H54 (cell line): Measurements from ENCODE around the gene ZC3H12C.
"Not testable (repeated sequence)": the region's sequence is repeated elsewhere in the genome, so short reads cannot be mapped to it uniquely, and the experiment has no call there.

Source experiments
- DNase-seq: peaks from one replicate; pipeline ENCODE4 v3.0.0; 2011; ENCODE audit warnings: low spot score, mixed read lengths; ENCODE audit not compliant: insufficient read length
- FAIRE-seq: peaks from 3 replicates; lab custom pipeline; 2011; peaks lifted over from hg19 to GRCh38; lab: Jason Lieb, UNC
- POLR2A ChIP-seq: IDR thresholded peaks from 2 replicates; pipeline ENCODE4 v1.6.1; 2011; ENCODE audit warnings: low read depth, mild to moderate bottlenecking, low read length

Gene ZC3H12C

DNA sequence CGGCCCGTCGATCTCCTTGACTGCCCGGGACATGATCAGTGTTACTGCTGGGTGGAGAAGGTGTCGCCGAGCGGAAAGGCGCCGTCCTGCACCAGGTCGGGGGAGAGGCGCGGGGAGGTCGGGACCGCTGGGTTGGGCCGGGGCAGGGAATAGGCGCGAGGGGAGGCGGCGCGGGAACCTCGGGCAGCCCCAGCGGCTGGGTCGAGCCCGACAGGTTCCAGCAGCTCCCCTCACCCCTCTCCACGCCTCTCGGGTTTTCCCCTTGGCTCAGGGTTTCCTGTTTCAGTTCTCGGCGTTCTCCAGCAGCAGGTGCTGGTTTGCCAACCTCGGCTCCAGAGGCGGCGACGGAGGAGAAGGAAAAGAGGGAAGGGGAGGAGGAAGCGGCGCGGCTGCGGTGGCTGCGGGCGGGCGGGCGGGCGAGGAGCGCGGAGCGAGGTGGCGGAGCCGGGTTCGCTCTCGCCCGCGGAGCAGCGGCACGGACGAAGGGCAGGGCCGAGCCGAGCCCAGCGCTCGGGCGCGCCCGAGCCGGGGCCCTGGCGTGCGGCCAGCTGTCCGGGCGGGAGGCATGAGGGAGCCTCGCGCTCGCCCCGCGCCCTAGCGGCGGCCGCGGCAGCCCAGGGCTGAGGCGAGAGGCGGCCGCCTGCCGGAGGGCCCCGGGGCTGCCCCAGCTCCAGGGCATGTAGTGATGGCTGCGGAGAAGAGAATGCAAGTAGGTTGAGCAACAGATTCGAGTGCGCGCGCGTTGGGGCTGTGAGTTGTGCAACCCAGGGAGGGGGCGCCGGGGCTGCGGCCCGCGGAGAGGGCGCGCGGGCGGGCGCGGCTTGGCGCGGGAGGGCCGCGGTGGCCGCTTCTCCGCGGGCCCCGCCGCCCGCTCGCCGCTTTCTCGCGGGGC is at the start of gene ZC3H12C:
Gene ZC3H12C (plus strand): TSS at position 878 of the 892 bp plus-strand sequence. CDS start 20 bp downstream, outside the sequence.
- peak; percentile 15 for FAIRE-seq
- no peak; the same call in 1 of the 2 replicates for TF ChIP-seq POLR2A
- DNase-seq: peak; percentile 59

DNA sequence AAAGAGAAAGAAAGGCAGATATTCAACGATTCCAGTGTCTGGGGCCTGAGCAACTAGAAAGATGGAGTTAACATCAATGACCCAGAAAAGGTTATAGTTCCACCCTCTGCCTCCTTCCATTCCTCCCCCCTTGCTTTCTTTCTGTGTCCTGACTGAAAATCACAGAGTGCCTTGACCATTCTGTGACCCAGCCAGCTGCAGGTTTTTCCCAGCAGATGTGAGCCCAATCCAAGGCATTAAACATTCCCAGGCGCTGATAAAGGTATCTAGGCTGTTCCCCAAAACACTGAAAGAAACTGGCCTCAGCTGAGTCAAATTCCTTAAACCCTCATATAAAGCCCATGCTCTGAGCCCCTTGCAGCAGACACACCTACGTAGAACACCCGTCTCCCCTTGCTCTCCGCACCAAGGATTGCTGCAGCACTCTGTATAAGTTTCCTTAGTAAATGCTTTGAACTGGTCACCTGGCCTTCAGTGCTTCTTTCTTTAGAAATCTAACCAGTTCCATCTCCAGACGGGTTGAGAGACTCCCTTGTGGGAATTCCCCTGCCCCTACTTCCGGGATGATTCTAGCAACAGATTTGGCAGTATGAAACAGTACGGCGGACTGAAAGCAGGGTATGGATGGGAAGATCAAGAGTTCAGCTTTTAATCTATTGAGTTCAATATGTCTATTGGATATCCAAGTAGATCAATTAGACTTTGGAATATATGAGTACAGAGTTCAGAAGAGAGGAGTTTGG is 48.8 kb upstream of the ZC3H12C start:
- no peak for TF ChIP-seq POLR2A
- FAIRE-seq: no peak

DNA sequence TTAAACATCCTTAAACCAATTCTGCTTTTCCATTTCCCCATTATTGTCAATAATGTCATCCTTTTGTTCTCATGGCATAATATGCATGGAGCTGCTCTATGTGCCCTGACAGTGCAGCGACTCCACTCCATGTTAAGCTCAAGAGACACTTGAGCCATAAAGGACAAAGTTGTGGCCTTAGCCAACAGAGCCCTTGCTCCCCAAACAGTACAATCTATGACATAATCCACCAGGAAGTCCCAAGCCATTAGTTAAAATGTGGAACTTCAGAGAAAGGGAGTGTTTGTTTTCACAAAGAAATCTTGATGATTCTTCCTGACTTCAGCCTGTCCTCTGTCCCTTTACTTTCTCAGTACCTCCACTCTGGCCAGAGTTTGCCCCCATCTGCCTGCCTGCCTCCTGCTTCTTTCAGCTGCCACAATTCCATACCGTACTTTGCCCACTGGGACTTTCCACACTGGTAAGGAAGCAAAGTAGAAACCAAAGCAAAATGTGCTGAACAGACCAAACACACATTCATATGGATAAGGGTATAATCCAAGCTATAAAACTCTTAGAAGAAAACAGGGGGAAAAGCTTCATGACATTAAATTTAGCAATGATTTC is 46.3 kb upstream of the ZC3H12C start:
- FAIRE-seq: no peak

More for the DNA sequence above, 48.8 kb upstream of the ZC3H12C start:
- DNase-seq: no peak

DNA sequence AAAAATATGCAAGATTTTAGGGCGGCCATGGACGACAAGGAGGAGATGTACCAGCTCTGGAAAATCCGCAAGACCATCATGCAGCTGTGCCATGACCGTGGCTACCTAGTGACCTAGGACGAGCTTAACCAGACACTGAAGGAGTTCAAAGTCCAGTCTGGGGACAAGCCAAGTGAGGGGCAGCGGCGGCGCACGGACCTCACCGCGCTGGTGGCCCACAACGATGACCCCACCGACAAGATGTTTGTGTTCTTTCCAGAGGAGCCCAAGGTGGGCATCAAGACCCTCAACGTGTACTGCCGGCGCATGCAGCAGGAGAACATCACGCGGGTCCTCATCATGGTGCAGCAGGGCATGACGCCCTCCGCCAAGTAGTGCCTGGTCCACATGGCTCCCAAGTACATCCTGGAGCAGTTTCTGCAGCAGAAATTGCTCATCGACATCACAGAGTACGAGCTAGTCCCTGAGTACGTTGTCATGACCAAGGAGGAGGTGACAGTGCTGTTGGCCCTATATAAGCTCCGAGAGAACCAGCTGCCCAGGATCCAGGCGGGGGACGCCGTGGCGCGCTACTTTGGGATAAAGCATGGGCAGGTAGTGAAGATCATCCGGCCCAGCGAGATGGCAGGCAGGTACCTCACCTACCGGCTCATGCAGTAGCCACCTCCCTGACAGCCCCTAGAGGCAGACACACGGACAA is 43.5 kb upstream of the ZC3H12C start:
- no peak for FAIRE-seq
- DNase-seq: no peak
- no peak for TF ChIP-seq POLR2A

More for the DNA sequence above, 46.3 kb upstream of the ZC3H12C start:
- no peak for DNase-seq
- TF ChIP-seq POLR2A: no peak

DNA sequence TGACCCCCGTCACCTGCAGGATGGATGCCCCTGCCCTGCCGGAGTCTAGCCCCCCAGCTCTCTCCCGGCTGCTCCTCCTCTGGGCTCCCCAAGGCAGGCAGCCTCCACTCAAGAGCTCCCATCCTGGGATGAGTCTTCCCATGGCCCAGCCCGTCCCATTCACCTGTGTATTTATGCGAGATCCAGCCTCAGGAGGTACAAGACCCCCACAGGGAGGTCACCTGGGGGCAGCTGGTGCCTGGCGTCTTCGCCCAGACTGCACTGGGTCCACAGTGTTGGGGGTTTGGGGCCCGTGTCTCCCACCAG is 43.0 kb upstream of the ZC3H12C start:
- TF ChIP-seq POLR2A: no peak
- DNase-seq: no peak
- FAIRE-seq: no peak

DNA sequence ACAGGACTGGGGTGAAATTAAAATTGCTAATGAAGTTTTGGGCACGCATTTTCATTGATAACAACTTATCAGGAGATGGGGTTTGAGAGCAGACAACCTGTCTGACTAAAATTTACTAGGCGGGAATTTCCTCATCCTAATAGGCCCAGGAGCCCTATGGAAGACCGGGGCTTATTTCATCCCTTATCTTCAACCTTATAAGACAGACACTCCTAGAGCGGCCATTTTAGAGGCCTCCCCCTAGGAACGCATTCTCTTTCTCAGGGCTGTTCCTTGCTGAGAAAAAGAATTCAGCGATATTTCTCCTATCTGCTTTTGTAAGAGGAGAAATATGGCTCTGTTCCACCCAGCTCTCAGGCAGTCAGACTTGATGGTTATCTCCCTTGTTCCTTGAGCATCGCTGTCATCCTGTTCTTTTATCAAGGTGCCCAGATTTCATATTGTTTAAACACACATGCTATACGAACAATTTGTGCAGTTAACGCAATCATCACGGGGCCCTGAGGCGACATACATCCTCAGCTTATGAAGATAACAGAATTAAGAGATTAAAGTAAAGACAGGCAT is 39.3 kb upstream of the ZC3H12C start:
- DNase-seq: no peak
- no peak for FAIRE-seq
- no peak for TF ChIP-seq POLR2A

DNA sequence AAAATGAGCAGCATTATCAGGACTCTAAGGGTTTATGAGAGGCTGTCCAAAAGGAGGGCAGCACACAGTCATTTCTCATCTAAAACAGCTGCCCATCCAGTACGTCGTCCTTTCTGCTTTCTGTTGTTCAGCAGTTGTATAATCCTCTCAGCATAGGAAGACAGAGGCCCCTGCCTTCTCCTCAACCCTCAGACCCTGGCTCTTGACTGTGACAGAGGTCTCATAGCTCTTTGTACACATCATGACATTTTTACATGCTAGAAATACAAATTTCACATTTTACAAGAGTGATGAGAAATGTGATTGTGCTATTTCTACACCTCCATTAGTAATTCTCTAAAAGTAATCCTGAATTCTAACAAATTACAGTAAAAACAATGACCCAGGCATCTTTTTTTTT is 36.2 kb upstream of the ZC3H12C start:
- DNase-seq: no peak
- TF ChIP-seq POLR2A: no peak

DNA sequence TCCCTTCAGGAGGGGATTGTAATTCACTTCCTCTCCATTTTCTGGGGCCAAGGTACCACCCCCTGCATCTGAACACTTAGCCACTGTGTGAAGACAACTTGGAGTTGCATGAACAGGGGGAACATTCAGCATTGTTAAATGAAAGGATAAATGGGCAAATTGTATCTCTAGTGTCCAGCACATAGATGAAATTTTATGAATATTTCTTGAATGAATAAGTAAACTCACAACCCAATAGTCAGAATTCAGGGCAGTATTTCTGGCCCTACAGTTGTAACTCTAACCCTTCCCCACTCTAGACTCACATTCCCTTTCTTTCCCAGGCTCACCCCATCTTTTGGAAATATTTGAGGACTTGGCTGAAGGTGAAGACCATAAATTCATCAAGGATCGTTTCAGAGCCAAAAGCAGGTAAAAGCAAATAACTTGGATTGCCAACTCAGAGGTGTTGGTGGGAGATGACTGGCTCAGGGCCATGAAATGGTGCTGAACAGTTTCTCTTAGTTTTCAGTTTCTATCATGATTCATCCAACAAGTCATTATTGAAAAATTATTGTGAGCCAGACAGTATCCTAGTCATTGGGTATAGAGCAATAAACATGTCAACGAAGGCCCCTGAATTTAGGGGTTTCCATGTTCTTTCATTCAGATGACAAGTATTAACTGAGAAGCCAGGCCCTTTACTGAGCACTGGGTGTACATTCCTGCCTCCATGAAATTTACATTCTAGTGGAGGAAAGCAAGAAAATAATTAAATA is 33.3 kb upstream of the ZC3H12C start:
- peak; percentile 74 for FAIRE-seq
- no peak for TF ChIP-seq POLR2A
- no peak for DNase-seq

More for the DNA sequence above, 36.2 kb upstream of the ZC3H12C start:
- no peak for FAIRE-seq

DNA sequence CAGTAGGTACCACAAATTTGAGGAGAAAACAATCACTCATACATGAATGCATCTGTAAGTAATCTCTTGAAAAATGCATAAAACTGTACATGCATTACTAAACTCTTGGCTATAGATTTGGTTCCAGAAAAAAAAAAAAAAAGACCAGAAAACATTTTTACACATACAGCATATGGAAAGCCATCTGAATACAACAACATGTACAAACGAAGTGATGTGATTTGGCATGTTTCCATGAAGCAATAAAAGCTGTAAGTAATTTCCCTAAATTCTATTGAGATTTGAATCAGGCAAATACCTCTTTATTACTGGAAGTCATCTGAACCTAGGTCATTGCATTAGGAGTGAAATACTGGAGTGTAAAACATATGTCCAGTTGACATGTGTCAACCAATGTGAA is 31.9 kb upstream of the ZC3H12C start:
- TF ChIP-seq POLR2A: no peak
- FAIRE-seq (peak; percentile 15), DNase-seq (no peak)

DNA sequence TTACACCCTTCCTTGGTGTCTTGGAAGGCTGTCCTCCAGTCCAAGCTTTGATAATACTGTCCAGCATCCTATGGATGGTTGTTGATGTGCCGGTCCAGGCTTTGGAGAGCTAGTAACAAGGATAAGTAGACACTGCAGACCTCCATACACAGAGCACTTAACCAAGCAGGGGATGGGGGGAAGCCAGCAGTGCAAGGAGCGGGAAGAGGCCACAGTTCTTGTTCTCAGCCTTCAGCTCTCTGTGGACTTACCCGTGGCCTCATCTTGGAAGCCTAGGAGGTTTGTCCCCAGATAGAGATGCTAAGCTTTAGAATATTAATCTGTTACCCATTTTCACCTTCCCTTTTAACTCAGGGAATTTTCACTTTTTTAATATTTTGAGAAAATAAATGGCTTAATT is 30.9 kb upstream of the ZC3H12C start:
- no peak for DNase-seq
- FAIRE-seq: no peak
- no peak for TF ChIP-seq POLR2A

DNA sequence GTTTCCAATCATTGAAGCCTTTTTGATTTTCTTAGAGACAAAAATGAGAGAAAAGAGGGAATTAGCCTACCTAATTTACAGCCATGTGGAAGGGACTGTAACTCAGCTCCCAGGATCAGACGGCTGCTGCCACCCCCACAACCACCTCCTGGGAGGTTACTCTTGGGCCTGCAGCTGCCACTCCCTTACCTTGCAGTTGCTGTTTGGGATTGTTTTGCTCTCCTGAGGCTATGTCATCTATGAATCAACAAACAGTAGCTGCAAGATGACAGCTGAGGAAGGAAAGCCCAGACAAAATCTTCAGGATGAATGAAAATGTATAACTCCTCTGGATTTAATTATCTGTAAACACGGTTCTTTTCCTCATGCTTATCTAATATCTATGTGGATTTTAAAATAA is 28.0 kb upstream of the ZC3H12C start:
- no peak for FAIRE-seq
- no peak for TF ChIP-seq POLR2A

DNA sequence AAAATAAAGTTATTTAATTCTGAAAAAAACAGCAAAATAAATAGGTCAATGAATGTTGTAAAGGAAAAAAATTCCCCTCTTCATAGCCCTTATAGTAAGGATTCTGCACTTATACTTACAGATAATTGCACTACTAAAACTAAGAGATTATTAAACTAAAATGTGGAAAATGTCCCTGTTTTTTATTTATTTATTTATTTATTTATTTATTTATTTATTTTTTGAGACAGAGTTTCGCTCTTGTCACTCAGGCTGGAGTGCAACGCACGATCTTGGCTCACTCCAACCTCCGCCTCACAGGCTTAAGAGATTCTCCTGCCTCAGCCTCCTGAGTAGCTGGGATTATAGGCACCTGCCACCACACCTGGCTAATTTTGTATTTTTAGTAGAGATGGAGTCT is 25.2 kb upstream of the ZC3H12C start:
- not testable (repeated sequence) for DNase-seq, FAIRE-seq

More for the DNA sequence above, 28.0 kb upstream of the ZC3H12C start:
- DNase-seq: no peak
